ENCODE measurements around the gene CRYGA.
A peak's percentile ranks its signal among the peaks of the same experiment; 100 is the strongest.
"Not testable (repeated sequence)": the region's sequence is repeated elsewhere in the genome, so short reads cannot be mapped to it uniquely, and the experiment has no call there.

The CRYGA gene

GRCh38 chr2:208164951-208165755 is 1.8 kb upstream of the CRYGA start:
- DNase-seq (ENCODE audit: low spot score) = no peak

GRCh38 chr2:208156439-208156838 is 7.0 kb downstream of the CRYGA start:
- no peak for DNase-seq (ENCODE audit: low spot score)

GRCh38 chr2:208153156-208153555 is 10.2 kb downstream of the CRYGA start:
- DNase-seq (ENCODE audit: low spot score) = no peak

GRCh38 chr2:208150956-208151355 is 12.4 kb downstream of the CRYGA start:
- DNase-seq (ENCODE audit: low spot score) = no peak

- no peak for DNase-seq (ENCODE audit: low spot score)
These were observed 13.3 kb downstream of the CRYGA start for GRCh38 chr2:208150094-208150493.

GRCh38 chr2:208148803-208149202 is 14.6 kb downstream of the CRYGA start:
- DNase-seq (ENCODE audit: low spot score) = no peak

GRCh38 chr2:208147759-208148158 is 15.6 kb downstream of the CRYGA start:
- DNase-seq (ENCODE audit: low spot score) = no peak

GRCh38 chr2:208147008-208147407 is 16.4 kb downstream of the CRYGA start:
- DNase-seq (ENCODE audit: low spot score) = no peak

GRCh38 chr2:208146006-208146405 is 17.4 kb downstream of the CRYGA start, which contains the start of gene CRYGB:
CRYGB (minus strand) TSS chr2:208146158; CDS start chr2:208146120, 38 bp downstream.
- DNase-seq (ENCODE audit: low spot score) = no peak

GRCh38 chr2:208142925-208143799 is 20.2 kb downstream of the CRYGA start:
- no peak for DNase-seq (ENCODE audit: low spot score)

- DNase-seq (ENCODE audit: low spot score) = no peak
These were observed 21.0 kb downstream of the CRYGA start for GRCh38 chr2:208142240-208142924.

- DNase-seq (ENCODE audit: low spot score) = no peak
These were observed 23.9 kb downstream of the CRYGA start for GRCh38 chr2:208139447-208139846.

GRCh38 chr2:208138334-208138733 is 25.1 kb downstream of the CRYGA start:
- DNase-seq (ENCODE audit: low spot score) = not testable (repeated sequence)

- no peak for DNase-seq (ENCODE audit: low spot score)
These were observed 26.7 kb downstream of the CRYGA start for GRCh38 chr2:208136716-208137094.

GRCh38 chr2:208135794-208136715 is 27.3 kb downstream of the CRYGA start:
- DNase-seq (ENCODE audit: low spot score) = no peak

- DNase-seq (ENCODE audit: low spot score) = peak; percentile 18
These were observed 28.3 kb downstream of the CRYGA start for GRCh38 chr2:208134928-208135586.

- DNase-seq (ENCODE audit: low spot score) = no peak
These were observed 32.7 kb downstream of the CRYGA start for GRCh38 chr2:208130712-208131110.

- no peak for DNase-seq (ENCODE audit: low spot score)
These were observed 33.4 kb downstream of the CRYGA start, which contains the start of gene CRYGC for GRCh38 chr2:208129744-208130711. CRYGC (minus strand) TSS chr2:208129828; CDS start chr2:208129792, 36 bp downstream.

- no peak for DNase-seq (ENCODE audit: low spot score)
These were observed 35.3 kb downstream of the CRYGA start for GRCh38 chr2:208128136-208128535.
